Liver (tissue), 9 donors: ENCODE results near the gene FAM210B. TPM values are rescaled to one million over a fixed set of nuclear protein-coding genes. Genes with fewer than 3 reads are reported as not detected.

Experiments used
- DNase-seq: peaks from one replicate; pipeline ENCODE4 v3.0.0-alpha.2; 2017; ENCODE audit warnings: low spot score
- H3K27ac ChIP-seq, 2 donors: one replicate each; pipeline ENCODE4 v1.7.0; 2013; ENCODE audit warnings: inconsistent platforms in 2 of 2, low read length in 2 of 2, control low read depth in 1 of 2, low read depth in 1 of 2, mild to moderate bottlenecking in 1 of 2
- H3K27me3 ChIP-seq, 4 donors: one replicate each; pipeline versions ENCODE4 v1.6.1 to v1.7.0; 2013; ENCODE audit warnings: low read length in 3 of 4, inconsistent platforms in 1 of 4, mild to moderate bottlenecking in 1 of 4, moderate library complexity in 1 of 4; ENCODE audit not compliant: control insufficient read depth in 4 of 4, insufficient read depth in 4 of 4
- H3K36me3 ChIP-seq, 4 donors: one replicate each; pipeline versions ENCODE4 v1.6.1 to v1.7.0; 2013; ENCODE audit warnings: low read length in 3 of 4, mild to moderate bottlenecking in 3 of 4, low read depth in 1 of 4, moderate library complexity in 1 of 4; ENCODE audit not compliant: control insufficient read depth in 4 of 4, insufficient read depth in 3 of 4
- H3K4me1 ChIP-seq, 4 donors: one replicate each; pipeline versions ENCODE4 v1.6.1 to v1.7.0; 2013; ENCODE audit warnings: low read length in 3 of 4, mild to moderate bottlenecking in 3 of 4, moderate library complexity in 1 of 4; ENCODE audit not compliant: control insufficient read depth in 4 of 4, insufficient read depth in 4 of 4
- H3K4me3 ChIP-seq, 3 donors: one replicate each; pipeline versions ENCODE4 v1.6.1 to v1.7.0; 2013; ENCODE audit warnings: low read length in 3 of 3, control low read depth in 1 of 3, low read depth in 1 of 3, mild to moderate bottlenecking in 1 of 3
- H3K9ac ChIP-seq, 2 donors: one replicate each; pipeline ENCODE4 v1.7.0; 2013; ENCODE audit warnings: low read length in 2 of 2, mild to moderate bottlenecking in 2 of 2, moderate library complexity in 2 of 2, control low read depth in 1 of 2, low read depth in 1 of 2
- H3K9me3 ChIP-seq, 4 donors: one replicate each; pipeline versions ENCODE4 v1.6.1 to v1.7.0; 2013; ENCODE audit warnings: low read length in 3 of 4; ENCODE audit not compliant: control insufficient read depth in 4 of 4
- EGR1 ChIP-seq, 2 donors: IDR thresholded peaks; 2 replicates each; pipeline ENCODE4 v1.6.1; 2016 to 2018; ENCODE audit warnings: antibody characterized with exemption in 2 of 2, low read depth in 2 of 2
- GABPA ChIP-seq, 2 donors: IDR thresholded peaks in 1 of 2; conservative IDR thresholded peaks in 1 of 2; 2 replicates each; pipeline ENCODE4 v1.6.1; 2016; ENCODE audit warnings: antibody characterized with exemption in 2 of 2, mild to moderate bottlenecking in 1 of 2, moderate library complexity in 1 of 2
- HNF4A ChIP-seq, 2 donors: conservative IDR thresholded peaks; 2 replicates each; pipeline ENCODE4 v1.6.1; 2016; ENCODE audit warnings: antibody characterized with exemption in 2 of 2, mild to moderate bottlenecking in 2 of 2
- REST ChIP-seq: IDR thresholded peaks from 2 replicates; pipeline ENCODE4 v1.6.1; 2016; ENCODE audit warnings: antibody characterized with exemption, mild to moderate bottlenecking
- RXRA ChIP-seq, 2 donors: IDR thresholded peaks; 2 replicates each; pipeline ENCODE4 v1.6.1; 2017 to 2018; ENCODE audit warnings: antibody characterized with exemption in 2 of 2, mild to moderate bottlenecking in 1 of 2
- SP1 ChIP-seq: IDR thresholded peaks from 2 replicates; pipeline ENCODE4 v1.6.1; 2018; ENCODE audit warnings: antibody characterized with exemption, mild to moderate bottlenecking
- TAF1 ChIP-seq: conservative IDR thresholded peaks from 2 replicates; pipeline ENCODE4 v1.6.1; 2016; ENCODE audit warnings: antibody characterized with exemption, mild to moderate bottlenecking
- WGBS: extraction: QIAGEN DNeasy Blood & Tissue Kit; methylation state at CpG from one replicate; pipeline ENCODE4 v1.1.7; 2013; 5-methylcytosine and 5-hydroxymethylcytosine counted together
- polyA plus RNA-seq, 2 donors: library from polyadenylated mRNA; stranded (reverse) in 1 of 2; unstranded in 1 of 2; fragments of 200-250 nt in 1 of 2; fragments of >200 nt in 1 of 2; fragmentation: Nextera tagmentation in 1 of 2; extraction: Ambion mirVana in 1 of 2; gene quantifications; one replicate each; pipeline versions ENCODE4 v1.2.1 to v1.2.3, GENCODE V29; 2013 to 2015
- total RNA-seq, 2 donors: library from RNA; depleted of rRNA; stranded (reverse); fragments of >200 nt; gene quantifications; one replicate each; pipeline ENCODE4 v1.2.3, GENCODE V29; 2014
- donor health status: healthy.
- donor health status: healthy.
- donor health status: healthy.
- donor health status: healthy.
- donor health status: healthy.

Gene FAM210B
- total and polyA plus RNA-seq, 4 donors = 21.8 to 139 (median 30.7) TPM

GRCh38 chr20:56417911-56418310, 59.1 kb downstream of the FAM210B start:
- Histone ChIP-seq H3K4me1 (peaks cover 0 to 2% (median 1%) of the 10 kb centered on the region in 4 donors), H3K36me3 (no peaks in the 10 kb centered on the region), H3K9me3 (no peaks in the 10 kb centered on the region), H3K27ac (peak overlapping the region in 1 of 2 donors; percentile 18), H3K9ac (no peak overlapping the region), H3K4me3 (no peak overlapping the region), H3K27me3 (no peaks in the 10 kb centered on the region)
- TF ChIP-seq REST (no peak), TAF1 (no peak), RXRA (IDR thresholded peaks at IDR 0.05) (no peak), HNF4A (conservative IDR thresholded peaks at IDR 0.05) (no peak), SP1 (no peak), GABPA (IDR thresholded peaks at IDR 0.05 in 1 of 2, conservative IDR thresholded peaks at IDR 0.05 in 1 of 2) (no peak), EGR1 (IDR thresholded peaks at IDR 0.05; ENCODE audit: low read depth in 2 of 2) (no peak)
- 88% methylated on average over 4 of the region's 4 CpGs for WGBS
- DNase-seq = no peak

Other genes starting within 250 kb of the FAM210B start
- gene MC3R, start 110.2 kb upstream of the FAM210B start, total RNA-seq = not detected
- not detected for gene MC3R, start 110.2 kb upstream of the FAM210B start, polyA plus RNA-seq
- gene AURKA, start 33.2 kb downstream of the FAM210B start, total RNA-seq = 10 to 100 TPM in 1 of 2 donors, 1 to 10 TPM in 1; 1.3 to 41.6 TPM
- 1 to 10 TPM in 1 of 2 donors, under 1 TPM in 1; 0.88 to 4.2 TPM for gene AURKA, start 33.2 kb downstream of the FAM210B start, polyA plus RNA-seq
- 10 to 100 TPM; 19.1 to 20.2 TPM for gene CSTF1, start 33.7 kb downstream of the FAM210B start, total RNA-seq
- gene CSTF1, start 33.7 kb downstream of the FAM210B start, polyA plus RNA-seq = 10 to 100 TPM; 11.9 to 12.9 TPM
- gene CASS4, start 53.3 kb downstream of the FAM210B start, total RNA-seq = 1 to 10 TPM; 1.4 to 1.6 TPM
- gene CASS4, start 53.3 kb downstream of the FAM210B start, polyA plus RNA-seq = under 1 TPM; 0.26 to 0.77 TPM
- 10 to 100 TPM; 29.0 to 31.0 TPM for gene RTF2, start 109.7 kb downstream of the FAM210B start, total RNA-seq
- gene RTF2, start 109.7 kb downstream of the FAM210B start, polyA plus RNA-seq = 10 to 100 TPM; 39.2 to 46.6 TPM
- gene FAM209A, start 165.8 kb downstream of the FAM210B start, total RNA-seq = not detected
- not detected for gene FAM209A, start 165.8 kb downstream of the FAM210B start, polyA plus RNA-seq
- not detected for gene FAM209B, start 174.3 kb downstream of the FAM210B start, total RNA-seq
- gene FAM209B, start 174.3 kb downstream of the FAM210B start, polyA plus RNA-seq = under 1 TPM in 1 of 2 donors, not detected in 1; 0.38 TPM